DMS 273 treated with DMSO at 0.1 percent for 48 hours (cell line): ENCODE measurements around the gene WDFY4.

ENCODE experiments used
- DNase-seq: peaks from one replicate; lab custom pipeline; 2025; lab: John Stamatoyannopoulos, UW

Gene WDFY4

DNA sequence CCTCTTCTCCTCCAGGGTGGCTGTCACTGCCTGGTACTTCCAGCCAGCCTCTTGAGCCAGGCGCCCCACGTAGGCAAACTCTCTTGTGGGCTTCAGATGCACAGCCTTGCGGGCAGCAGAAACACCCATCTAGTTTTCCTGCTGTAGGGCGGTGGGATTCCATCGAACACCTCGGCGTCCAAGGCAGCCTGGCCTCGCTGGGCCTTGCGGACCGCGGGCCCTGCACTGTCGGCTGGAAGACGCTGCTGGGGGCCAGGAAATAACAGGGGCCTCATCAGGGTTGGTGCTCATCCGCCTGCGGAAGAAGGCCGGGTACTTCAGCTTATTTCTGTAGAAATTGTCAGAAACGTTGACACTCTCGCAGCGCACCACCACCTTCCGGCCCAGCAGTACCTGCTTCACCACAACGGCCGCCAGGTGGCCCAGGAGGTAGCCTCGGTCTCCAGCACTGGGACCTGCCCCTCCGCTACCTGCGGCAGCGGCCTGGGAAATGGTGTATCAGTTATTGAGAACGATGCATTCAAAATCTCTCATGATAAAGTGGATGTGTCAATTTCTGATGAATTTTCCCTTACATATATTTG, 61.1 kb downstream of the WDFY4 start:
- no peak for DNase-seq

DNA sequence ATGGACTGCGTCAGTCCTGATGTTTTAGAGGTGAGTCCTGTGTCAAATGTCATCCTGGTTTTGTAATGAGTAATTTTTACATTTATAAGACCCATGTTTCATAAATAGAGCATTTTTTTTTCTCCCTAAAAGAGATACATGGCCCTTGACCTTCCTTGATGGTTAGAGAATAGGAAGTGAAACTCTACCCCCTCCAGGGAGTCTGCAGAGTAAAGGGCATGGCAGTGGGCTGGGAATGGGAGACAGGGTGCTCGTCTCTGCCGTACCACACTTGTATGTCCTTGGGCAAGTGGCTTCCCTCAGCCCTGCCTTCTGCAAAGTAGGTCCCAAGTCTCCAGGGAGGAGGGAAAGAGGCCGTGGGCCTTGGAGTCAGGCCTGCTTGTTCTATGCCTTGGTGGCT, 63.9 kb downstream of the WDFY4 start:
- DNase-seq, result no peak

DNA sequence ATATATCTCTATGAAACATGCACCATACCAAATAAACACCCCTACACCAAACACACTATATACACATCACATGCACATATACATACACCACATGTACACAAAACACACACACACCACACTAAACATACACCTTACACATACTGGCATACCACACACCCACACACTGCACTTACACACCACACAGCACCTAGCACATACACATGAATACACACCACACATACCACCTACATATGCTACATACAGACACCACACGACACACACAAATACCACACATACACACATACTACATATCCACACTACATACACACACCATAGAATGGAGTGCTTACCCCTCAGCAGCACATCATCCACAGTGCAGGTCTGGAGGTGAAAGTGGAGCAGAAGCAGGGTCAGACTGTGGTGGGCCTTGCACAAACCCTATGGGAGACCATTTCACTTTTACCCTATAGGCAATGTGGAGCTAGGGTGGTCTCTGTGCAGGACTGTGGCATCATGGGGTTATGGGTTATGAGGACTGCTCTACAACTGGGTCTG, 64.6 kb downstream of the WDFY4 start:
- no peak for DNase-seq

DNA sequence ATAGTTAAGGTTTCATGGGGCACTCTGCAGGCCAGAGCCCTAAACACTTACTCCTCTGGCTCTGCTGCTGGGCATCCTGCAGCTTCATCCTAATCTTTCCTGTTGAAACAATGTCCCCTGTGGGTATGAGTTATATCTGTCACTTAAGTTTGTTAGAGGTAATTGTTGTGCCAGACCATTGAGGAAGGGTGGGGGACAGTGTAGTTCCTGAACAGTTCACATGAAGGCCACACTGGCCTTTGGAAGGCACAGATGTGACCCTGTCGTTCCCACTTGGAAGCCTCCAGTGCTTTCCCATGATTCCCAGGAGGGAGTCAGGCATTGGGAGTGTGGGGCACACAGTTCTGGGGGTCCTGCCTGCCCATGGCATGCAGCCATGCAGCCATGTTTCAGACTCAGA, 65.3 kb downstream of the WDFY4 start:
- DNase-seq, result no peak

DNA sequence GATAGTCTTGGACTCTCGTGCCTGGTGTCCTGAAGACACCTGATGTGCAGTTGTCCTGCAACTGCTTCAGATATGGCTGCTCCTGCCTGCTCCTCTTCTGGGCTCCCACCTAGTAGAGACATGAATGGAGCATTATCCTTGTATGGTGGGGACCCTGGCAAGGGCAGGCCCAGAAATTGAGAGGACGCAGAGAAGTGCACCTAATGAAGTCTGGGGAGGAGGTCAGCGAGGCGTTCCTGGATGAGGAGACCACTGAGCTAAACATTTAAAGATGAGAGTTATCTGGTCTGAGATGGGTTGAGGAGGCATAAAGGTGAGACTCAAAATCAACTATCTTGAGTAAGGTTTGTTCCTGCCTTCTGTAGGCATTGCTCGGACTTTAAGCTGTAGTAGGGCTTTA, 66.3 kb downstream of the WDFY4 start:
- DNase-seq, result no peak

DNA sequence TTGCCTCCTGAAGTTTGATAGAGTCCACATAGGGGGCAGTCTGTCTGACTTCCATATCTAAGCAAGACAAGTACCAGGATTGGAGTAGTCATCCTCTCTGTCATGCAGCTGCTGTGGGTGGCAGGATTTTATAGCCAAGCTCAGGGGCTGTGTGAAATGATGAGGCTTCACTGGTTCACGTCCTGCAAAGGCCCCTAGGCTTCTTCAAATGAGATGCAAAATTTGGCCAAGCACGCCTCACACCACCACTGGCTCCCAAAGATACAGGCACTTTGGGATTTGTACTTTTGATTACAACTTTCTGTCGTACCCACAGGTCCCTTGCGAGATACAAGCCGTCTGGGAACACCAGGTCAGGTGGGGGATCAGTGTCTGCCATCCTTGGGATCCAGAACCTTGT, 67.1 kb downstream of the WDFY4 start:
- DNase-seq, result no peak

DNA sequence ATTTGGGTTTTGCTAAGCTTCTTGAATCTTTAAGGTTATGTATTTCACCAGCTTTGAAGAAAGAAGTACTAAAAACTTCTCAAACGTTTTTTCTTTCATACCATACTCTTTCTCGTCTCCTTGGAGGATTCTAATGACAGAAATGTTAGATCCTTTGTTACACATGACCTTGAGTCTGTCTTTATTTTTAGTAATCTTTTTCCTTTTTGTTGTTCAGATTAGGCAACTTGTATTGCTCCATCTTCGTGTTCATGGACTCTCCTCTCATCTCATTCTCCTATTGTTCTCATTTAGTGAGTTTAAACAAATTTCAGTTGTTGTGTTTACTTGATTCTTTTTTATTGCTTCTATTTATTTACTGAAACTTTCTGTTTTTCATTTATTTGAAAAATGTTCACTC, 73.7 kb downstream of the WDFY4 start:
- DNase-seq, result no peak

DNA sequence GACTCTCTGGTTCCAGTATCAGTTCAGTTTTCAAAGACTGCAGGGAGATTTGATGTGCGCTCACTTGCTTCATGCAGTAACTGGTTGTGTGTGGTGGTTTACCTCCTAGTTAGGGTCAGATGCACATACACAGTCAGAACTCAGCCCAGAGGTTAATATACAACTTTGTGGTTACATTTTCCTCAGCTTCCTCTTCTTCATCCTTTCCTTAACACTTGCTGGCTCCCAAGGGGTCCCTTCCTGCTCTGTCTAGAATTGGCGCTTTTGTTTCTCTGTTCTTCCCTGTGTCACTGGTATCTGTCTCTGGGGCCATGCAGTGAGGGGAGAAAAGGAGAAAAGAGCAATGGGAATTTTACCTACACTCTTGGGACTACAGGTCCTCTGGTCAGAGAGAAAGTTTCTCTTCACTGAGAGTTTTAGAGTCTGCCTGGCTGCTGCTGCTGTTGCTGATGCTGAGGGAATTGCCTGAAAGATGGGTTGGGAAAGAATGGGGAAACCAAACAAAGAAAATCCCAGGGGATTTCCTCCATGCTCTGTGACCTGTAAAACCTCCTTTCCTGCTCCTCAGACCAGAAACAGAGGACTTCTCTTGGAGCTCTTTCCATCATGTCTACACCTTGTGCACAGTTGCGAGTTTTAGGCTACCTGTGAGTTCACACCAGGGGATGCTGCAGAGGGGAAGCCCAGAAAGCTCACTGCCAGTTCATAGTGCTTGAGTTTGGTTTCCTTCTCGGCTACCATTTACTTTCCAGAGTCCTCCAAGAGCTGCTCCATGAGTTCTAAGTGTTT, 74.6 kb downstream of the WDFY4 start:
- DNase-seq, result no peak

DNA sequence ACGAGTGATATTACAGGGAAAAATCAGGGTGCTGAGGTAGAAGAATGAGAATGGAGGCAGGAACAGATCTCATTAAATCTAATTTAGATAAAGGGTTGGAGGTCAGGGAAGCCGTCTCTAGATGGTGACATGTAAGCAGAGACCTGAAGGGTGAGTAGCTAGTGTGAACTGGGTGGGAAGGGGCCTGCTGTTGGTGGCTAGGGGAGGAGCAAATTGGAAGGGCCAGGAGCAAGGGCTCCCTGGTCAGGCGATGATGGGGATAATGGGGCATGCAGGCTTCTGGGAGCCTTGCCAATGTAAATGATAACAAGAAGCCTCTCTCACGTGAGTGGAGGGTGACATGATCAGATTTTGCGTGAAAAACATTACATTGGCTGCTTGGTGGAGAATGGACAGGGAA, 76.3 kb downstream of the WDFY4 start:
- no peak for DNase-seq

DNA sequence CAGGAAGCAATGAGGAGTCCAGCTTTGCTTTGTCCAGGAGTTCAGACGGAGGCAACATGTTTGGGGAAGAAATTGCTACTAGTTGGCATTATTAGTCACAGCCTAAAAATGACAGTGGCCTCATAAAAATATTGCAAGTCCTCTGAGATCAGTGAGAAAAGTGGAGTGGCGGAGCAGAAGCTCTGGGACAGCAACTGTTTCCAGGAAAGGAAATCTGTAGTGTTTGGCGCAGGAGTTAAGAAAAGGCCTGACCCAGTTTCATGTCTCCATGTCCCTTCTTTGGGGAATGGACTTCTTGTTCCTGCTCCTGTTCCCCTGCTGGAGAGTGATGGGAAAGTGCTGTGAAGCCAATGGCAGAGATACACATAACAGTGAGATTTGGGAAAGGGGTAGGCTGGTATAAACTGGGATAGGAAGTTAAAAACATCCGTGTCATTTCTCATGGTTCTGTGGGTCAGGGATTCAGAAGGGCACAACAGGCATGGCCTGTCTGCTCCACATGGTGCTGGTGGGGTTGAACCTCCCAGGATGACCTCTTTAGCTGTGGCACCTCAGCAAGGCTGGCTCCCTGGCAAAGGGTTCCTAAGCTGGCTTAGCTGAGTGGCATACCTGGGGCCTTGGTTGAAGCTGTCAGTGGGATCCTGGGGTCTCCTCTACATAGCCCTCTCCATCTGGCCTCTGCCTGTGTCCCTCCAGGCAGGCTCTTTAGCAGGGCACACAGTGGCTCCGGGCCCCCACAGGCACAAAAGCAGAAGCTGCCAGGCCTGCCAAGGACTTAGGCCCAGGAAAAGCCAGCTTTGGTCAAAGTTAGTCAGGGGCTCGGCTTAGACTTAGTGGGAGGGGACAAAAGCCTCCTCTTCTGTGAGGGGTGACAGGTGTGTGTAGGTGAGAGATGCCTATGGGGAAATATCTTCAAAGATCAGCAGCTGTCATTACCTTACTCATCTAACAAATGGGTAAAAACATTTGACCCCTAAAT, 77.7 kb downstream of the WDFY4 start:
- DNase-seq, result no peak

DNA sequence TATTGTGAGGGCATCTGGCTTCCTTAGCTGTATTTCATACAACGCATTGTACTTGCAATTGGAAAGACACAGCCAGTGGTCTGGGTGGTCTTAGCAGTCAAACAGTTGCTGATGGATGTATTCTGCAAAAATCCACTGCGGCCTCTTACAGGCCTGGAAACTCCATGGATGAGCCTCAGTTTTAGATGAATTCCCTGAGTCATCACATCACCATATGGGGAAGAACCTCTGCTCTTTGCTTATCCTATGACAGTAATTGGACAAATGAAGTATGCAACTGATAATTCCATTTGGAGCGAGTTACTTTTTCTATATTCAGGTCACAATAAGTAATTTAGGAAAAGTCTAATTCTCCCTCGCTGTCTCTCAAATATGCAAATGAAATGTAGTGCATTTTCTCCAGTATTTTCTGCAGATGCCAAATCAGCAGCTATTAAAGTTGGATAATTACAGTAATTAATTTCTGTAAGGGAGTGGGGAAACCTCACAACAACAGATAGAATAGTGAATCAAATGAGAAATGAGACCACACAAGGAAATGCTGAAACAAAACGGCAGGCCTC, 78.8 kb downstream of the WDFY4 start:
- no peak for DNase-seq

DNA sequence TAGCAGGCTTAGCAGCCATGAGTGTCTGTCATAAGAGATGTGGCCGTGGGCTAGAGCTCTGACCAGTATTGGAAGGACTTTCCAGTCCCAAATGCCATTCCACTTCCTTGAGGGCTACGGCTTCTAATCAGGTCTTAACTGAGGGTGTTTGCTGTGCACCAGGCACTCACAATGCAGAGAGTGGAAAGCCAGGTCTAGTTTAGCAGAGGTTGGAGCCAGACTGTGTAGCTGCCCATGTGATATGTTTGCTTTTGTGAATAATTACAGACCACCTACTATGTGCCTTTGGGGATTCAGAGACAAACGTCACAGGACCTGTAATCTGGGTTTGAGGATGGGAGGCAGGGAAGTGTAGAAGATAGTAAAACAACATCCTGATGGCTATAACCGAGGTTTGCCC, 79.8 kb downstream of the WDFY4 start:
- DNase-seq, result no peak

DNA sequence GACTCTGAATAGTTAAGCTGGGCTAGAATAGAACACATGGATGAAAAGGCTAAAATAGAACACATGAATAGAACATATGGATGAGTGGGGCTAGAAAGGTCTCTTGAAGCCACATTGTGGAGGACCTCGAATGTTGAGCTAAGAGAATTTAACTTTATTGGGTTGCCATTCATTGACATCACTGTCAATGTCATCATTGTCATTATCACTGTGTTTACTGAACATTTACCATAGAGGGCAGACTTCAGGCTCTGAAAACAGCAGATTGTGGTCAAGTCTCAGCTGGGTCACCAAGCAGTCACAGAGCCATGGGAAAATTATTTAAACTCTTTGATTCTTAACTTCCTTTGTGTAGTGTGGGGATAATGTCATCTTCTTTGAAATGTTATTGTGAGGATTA, 80.4 kb downstream of the WDFY4 start:
- no peak for DNase-seq

DNA sequence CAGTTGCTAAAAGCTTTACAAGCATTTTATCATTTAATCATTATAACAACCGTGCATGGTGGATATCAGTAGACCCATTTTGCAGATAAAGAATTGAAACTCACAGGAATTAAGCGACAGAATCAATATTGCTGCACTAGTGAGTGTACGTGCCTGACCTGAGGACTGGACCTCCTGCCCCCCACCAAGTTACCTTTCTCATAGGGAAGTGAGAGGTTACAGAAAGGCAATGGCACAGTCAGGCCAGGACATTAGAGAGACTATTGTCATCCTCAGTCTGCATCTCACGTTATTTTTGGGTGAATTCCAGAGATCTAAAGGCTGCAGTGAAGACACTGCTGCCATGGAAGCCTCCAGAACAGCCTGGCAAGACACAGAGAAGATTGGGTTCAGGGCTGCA, 80.9 kb downstream of the WDFY4 start:
- DNase-seq, result no peak

DNA sequence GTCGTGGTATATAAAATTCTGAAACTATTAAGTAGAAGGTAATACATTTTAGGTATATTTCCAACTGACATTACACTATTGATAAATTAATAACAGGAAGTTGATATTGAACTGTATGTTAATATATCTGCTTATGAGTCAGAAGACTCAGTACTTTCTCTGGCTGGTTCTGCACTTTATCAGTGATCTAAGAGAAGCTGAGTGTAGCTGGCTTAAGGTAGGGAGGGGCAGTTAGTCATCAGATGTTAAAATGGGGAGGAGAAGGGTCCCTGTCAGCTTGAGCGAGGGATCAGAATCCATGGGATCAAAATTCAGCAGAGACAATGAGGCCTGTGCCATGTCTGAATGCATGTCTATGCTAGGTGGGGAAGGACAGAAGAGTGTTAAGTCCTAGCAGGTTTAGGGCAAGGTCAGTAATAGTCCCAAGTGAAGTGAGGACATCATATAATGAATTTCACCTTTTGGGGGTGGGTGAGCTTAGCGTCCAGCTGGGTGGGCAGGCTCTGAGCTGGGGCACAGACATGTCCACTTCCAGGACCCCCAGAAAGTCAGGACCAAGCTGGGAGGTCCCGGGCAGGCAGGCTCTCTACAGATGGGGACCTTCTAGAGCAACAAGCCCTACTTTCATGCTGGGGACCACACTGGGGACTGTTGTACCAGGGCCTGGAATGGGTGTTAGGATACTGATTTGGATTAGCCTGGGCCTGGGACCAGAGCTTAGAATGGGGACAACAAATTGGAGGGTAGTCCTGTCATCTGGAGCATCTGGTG, 82.9 kb downstream of the WDFY4 start:
- DNase-seq, result no peak

DNA sequence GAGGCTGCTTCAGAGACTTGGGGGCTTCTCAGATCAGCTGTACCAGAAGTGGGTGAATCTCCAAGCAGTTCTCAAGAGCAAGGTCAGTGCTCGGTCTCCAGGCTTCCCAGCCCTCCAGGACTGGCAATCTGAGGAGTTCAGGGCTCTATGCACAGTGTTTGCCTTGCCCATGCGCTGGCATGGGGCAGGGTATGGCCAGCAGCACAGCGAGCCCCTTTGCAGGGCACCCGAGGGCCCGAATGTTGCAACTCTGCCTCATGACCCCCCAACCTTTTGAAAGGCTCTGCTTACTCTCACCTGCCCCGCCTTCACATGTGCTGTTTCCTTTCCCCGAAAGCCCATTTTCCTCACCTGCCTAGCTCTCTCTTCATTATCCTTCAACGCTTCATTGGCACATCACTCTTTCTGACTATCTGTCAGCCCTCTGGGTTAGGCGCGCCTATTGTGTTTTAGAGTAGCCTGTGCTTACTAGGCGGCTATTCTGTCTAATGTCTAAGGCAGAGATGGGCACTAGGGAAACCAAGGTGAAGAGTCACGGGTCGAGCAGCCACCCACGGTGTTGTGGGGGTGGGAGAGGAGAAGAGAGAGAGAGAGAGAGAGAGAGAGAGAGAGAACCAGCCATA, 83.6 kb downstream of the WDFY4 start:
- no peak for DNase-seq

DNA sequence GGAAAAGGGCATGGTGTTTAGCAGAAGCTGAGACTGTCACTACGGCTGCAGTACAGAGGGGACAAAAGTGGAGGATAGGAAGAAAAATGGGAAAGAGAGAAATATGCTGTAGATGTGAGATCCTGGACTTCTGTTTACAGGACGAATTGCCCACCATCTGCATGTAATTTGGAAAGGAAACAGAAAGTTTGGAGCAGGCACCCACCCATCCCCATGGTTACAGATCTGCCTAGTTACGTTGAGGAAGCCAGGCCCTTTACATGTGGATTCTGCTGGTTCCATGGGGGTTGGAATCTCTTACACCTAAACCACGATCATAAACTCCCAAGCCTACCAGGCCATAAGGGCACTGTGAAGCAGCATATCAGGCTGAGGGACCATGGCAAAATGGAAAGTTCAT, 84.3 kb downstream of the WDFY4 start:
- DNase-seq, result no peak

DNA sequence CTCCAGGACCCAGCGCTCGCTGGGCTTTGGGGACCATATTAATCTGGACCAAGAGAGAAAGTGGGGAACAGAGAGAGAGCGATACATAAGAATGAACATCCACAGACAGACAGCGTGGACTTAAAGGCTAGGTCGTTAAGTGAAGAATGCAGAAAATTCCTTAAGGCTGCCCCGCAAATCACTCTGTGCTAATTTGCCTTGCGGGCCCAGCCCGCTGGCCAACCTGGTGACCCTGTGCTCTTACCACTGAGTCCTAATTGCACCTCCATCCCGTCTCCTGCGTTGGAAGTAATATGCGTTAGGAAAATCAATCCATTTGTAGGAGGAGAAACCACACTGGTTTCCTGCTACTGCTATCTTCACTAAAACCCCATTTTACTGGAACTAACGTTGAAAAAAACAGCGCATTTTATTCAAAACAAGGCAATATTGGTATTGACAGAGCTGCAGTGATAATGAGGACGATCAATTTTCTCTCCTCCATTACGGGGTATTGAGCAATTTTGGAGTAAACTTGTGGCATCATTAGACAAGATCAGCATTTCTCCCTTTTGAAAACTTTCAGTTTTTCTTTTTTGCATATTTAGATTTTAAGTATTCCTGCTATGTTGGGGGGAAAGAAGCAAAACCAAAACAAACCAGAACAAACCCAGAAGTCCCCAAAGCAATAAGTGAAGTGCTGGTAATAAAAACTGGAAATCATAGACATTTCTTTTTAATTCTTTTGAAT, 85.2 kb downstream of the WDFY4 start:
- no peak for DNase-seq

DNA sequence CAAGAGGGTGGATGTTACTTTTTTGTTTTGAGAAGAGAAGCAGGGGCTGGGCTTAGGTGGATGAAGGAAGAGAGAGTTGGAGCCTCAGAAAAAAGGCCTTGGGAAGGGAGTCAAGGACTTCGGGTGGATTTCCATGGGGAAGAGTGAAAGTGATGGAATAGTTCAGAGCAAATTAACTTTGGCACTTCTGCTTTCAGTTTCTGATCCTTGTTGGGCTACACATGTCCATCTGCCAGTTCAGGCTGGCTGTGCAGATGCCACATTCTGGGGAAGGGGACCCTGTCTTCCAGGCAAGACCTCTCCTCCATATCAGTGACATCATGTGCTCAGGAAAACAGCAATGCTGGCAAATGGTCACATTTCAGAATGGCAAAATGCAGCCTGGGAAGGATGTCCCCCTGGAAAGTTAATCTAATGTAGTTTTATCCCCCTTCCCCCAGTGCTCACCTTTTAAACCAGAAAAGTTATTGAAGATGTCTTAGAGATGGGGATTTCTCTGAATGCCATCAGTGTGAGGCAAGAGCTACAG, 86.0 kb downstream of the WDFY4 start:
- DNase-seq, result no peak

DNA sequence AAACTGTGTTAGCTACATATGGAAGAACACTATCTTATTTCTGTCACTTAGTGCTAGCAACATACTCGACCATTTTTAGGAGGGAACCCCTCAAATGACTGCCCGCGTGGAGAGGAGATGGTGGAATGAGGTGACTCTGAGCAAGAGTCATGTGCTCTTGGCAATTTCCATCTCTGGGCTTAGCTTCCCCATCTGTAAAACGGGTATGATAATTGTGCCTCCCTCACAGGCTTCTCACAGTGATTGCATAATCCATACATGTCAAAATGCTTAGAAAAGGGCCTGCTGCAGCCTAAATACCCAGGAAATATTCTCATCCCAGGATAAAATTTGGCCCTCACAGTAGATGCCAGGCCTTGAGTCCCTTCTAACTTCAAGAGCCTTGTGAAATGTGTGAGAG, 86.6 kb downstream of the WDFY4 start:
- DNase-seq, result no peak
